Ishikawa (cell line): ENCODE data around the gene ESPNL.

Experiments used
- CREB1 ChIP-seq: IDR thresholded peaks from 2 replicates; pipeline ENCODE4 v1.6.1; 2012; ENCODE audit warnings: low read depth
- EGR1 ChIP-seq: IDR thresholded peaks from 2 replicates; pipeline ENCODE4 v1.6.1; 2012
- EP300 ChIP-seq: IDR thresholded peaks from 2 replicates; pipeline ENCODE4 v1.6.1; 2012; ENCODE audit warnings: borderline replicate concordance
- FOXM1 ChIP-seq: IDR thresholded peaks from 2 replicates; pipeline ENCODE4 v1.6.1; 2012; ENCODE audit warnings: low read depth, borderline replicate concordance
- MAX ChIP-seq: IDR thresholded peaks from 2 replicates; pipeline ENCODE4 v1.6.1; 2012
- NFIC ChIP-seq: IDR thresholded peaks from 2 replicates; pipeline ENCODE4 v1.6.1; 2012
- RAD21 ChIP-seq: IDR thresholded peaks from 2 replicates; pipeline ENCODE4 v1.6.1; 2012; ENCODE audit warnings: low read depth
- REST ChIP-seq: IDR thresholded peaks from 2 replicates; pipeline ENCODE4 v1.6.1; 2012; ENCODE audit warnings: low read depth, mild to moderate bottlenecking
- TAF1 ChIP-seq: IDR thresholded peaks from 2 replicates; pipeline ENCODE4 v1.6.1; 2012; ENCODE audit warnings: low read depth, mild to moderate bottlenecking
- TCF12 ChIP-seq: IDR thresholded peaks from 2 replicates; pipeline ENCODE4 v1.6.1; 2012; ENCODE audit warnings: low read depth
- TEAD4 ChIP-seq: IDR thresholded peaks from 2 replicates; pipeline ENCODE4 v1.6.1; 2012
- YY1 ChIP-seq: IDR thresholded peaks from 2 replicates; pipeline ENCODE4 v1.6.1; 2012; ENCODE audit warnings: low read depth
- ZBTB7A ChIP-seq: IDR thresholded peaks from 2 replicates; pipeline ENCODE4 v1.6.1; 2012; ENCODE audit warnings: low read depth
- TF ChIP-seq, protein P1 (sequence below): IDR thresholded peaks from 2 replicates; pipeline ENCODE4 v1.6.1; 2012

ESPNL gene

DNA sequence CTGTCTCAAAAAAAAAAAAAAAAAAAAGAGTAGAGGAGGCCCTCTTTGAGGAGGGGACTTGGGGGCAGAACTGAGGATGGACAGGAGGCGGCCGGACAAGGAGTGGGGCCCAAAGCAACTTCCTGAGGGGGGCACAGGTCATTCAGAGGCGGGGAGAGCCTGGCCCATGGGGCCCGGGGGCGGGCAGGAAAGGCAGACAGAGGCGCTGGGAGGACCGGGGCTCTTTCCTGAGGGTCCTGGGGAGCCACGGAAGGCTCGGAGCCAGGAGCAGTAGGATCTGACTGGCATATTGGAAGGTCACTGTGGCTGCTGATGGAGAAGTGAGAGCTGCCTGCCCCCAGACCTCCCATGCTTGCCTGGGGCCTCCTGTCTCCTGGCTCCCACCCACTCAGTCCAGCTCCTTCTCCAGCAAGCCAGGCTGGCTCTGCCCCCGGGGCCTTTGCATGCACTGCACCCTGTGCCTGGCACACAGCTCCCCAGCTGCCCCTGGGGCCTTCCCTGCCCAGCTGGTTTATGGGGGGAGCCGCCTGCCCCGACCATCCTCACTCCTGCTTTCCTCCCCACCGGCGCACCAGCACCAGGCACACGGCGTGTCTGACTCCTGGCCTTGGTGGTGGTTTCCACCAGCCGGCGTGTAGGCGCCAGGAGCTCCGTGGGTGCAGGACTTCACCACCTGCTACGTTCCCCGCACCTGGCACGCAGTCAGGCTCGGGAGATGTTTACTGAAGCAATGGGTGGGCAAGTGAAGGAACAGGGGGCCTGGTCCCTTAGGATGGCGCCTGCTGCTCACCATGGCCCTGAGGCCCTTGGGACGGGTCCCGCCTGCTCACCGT is 5.6 kb downstream of the ESPNL start:
- no peak for TF ChIP-seq EGR1
- no peak for TF ChIP-seq YY1
- TF ChIP-seq TEAD4, result no peak
- TF ChIP-seq FOXM1, result no peak
- TF ChIP-seq NFIC, result no peak
- no peak for TF ChIP-seq CREB1
- no peak for TF ChIP-seq TAF1
- no peak for TF ChIP-seq RAD21
- no peak for TF ChIP-seq MAX
- TF ChIP-seq REST, result no peak
- no peak for TF ChIP-seq EP300
- TF ChIP-seq, protein P1, sequence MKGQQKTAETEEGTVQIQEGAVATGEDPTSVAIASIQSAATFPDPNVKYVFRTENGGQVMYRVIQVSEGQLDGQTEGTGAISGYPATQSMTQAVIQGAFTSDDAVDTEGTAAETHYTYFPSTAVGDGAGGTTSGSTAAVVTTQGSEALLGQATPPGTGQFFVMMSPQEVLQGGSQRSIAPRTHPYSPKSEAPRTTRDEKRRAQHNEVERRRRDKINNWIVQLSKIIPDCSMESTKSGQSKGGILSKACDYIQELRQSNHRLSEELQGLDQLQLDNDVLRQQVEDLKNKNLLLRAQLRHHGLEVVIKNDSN, result no peak
- no peak for TF ChIP-seq ZBTB7A

DNA sequence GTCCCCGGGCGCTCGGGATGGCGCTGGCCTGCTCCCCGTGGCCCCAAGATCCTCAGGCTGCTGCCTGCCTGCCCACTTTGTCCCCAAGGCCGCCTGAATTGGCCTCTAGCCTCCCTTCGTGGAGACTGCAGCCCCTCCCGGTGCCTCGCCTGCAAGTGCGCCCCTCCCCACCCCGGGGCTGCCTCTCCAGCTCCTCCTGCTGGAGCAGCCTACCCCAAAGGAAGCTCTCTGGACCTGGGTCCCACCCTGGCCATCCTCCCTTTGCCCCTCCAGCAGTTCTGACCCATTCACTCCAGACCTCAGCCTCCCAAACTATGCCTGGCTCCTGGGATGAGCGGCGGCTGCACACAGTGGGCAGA is 6.2 kb downstream of the ESPNL start:
- no peak for TF ChIP-seq RAD21
- TF ChIP-seq, protein P1, result no peak
- TF ChIP-seq EP300, result no peak

GRCh38 chr2:238106698-238107524 is 6.8 kb downstream of the ESPNL start:
- TF ChIP-seq NFIC (no peak), EP300 (no peak), TEAD4 (no peak), RAD21 (peak; percentile 51), CREB1 (no peak)

GRCh38 chr2:238107525-238108422 is 7.6 kb downstream of the ESPNL start:
- TF ChIP-seq TEAD4 (no peak), YY1 (no peak), EGR1 (no peak)

DNA sequence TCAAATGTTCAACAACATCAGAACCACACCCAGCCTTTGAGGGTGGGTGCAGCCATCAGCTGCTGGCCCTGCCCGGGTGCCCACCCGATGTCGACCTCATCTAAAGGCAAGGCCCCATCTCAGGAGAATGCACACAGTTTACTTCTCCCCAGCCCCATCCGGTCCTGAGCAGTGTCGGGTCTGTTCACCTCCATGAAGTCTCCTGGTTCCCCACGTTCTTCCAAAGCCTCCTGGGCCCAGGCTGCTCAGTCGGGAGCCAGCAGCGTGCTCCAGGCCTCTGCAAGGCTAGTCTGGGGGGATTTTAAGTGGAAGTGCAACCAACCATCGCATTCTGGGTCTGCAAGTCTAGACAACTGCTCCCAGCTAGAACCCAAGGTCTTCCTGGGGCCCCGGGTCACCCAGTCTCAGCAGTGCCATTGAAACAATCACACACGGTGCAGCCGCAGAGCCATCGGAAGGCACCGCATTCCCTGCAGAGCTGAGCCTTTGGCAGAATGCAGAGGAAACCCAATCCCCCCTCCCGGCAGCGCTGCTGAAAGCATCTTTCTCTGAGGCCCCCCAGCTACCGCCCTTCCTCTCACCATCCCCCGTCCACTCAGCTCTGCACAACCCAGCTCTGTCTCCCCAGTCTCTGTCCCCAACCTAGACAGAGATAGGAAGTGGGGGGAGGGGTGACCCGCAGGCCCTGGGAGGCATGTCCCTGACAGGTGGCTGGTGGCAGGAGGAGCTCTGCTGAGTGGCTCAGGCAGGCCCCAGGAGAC is 8.5 kb downstream of the ESPNL start:
- no peak for TF ChIP-seq TAF1
- TF ChIP-seq TCF12, result no peak
- TF ChIP-seq EP300, result no peak
- TF ChIP-seq REST, result no peak
- no peak for TF ChIP-seq EGR1
- TF ChIP-seq MAX, result no peak
